ENCODE measurements around the gene FAT1.

Gene FAT1

GRCh38 chr4:186715077-186715476, 8.6 kb downstream of the FAT1 start:
- Histone ChIP-seq H3K4me1 (no peaks in the 10 kb centered on the region), H3K27me3 (no peaks in the 10 kb centered on the region), H3K9me3 (no peaks in the 10 kb centered on the region), H3K36me3 (no peaks in the 10 kb centered on the region), H3K4me3 (ENCODE audit: low read depth, low read length) (no peak overlapping the region)
- no peak for TF ChIP-seq CTCF (IDR thresholded peaks at IDR 0.05; ENCODE audit: low read depth, low read length)
- no peak for DNase-seq

GRCh38 chr4:186714006-186714675, 9.5 kb downstream of the FAT1 start:
- Histone ChIP-seq H3K27me3 (no peaks in the 10 kb centered on the region; the same call in 1 of the 2 replicates), H3K4me3 (ENCODE audit: low read depth, low read length) (no peak overlapping the region), H3K4me1 (no peaks in the 10 kb centered on the region), H3K36me3 (no peaks in the 10 kb centered on the region), H3K9me3 (no peaks in the 10 kb centered on the region)
- no peak for DNase-seq
- TF ChIP-seq CTCF (IDR thresholded peaks at IDR 0.05; ENCODE audit: low read depth, low read length) = no peak

GRCh38 chr4:186712690-186713089, 11.0 kb downstream of the FAT1 start:
- no peak for DNase-seq
- H3K4me3 ChIP-seq (ENCODE audit: low read depth, low read length) = no peak overlapping the region
- H3K9me3 ChIP-seq = no peaks in the 10 kb centered on the region
- no peaks in the 10 kb centered on the region for H3K36me3 ChIP-seq
- H3K27me3 ChIP-seq = no peaks in the 10 kb centered on the region; the same call in 1 of the 2 replicates
- TF ChIP-seq CTCF (IDR thresholded peaks at IDR 0.05; ENCODE audit: low read depth, low read length) = no peak
- H3K4me1 ChIP-seq = no peaks in the 10 kb centered on the region

GRCh38 chr4:186710521-186711119, 13.0 kb downstream of the FAT1 start:
- DNase-seq = no peak
- Histone ChIP-seq H3K4me1 (no peaks in the 10 kb centered on the region), H3K4me3 (ENCODE audit: low read depth, low read length) (no peak overlapping the region)

GRCh38 chr4:186709517-186709916, 14.1 kb downstream of the FAT1 start:
- Histone ChIP-seq H3K4me3 (ENCODE audit: low read depth, low read length) (no peak overlapping the region), H3K27me3 (no peaks in the 10 kb centered on the region; the same call in 1 of the 2 replicates), H3K4me1 (no peaks in the 10 kb centered on the region), H3K36me3 (no peaks in the 10 kb centered on the region), H3K9me3 (no peaks in the 10 kb centered on the region)
- TF ChIP-seq CTCF (IDR thresholded peaks at IDR 0.05; ENCODE audit: low read depth, low read length) = no peak
- DNase-seq = no peak

More at GRCh38 chr4:186710521-186711119, 13.0 kb downstream of the FAT1 start:
- Histone ChIP-seq H3K27me3 (no peaks in the 10 kb centered on the region; the same call in 1 of the 2 replicates), H3K36me3 (no peaks in the 10 kb centered on the region), H3K9me3 (no peaks in the 10 kb centered on the region)
- TF ChIP-seq CTCF (IDR thresholded peaks at IDR 0.05; ENCODE audit: low read depth, low read length) = no peak

- H3K36me3 ChIP-seq = no peaks in the 10 kb centered on the region
- no peak for DNase-seq
- H3K4me3 ChIP-seq (ENCODE audit: low read depth, low read length) = no peak overlapping the region
- no peaks in the 10 kb centered on the region for H3K4me1 ChIP-seq
- no peak for TF ChIP-seq CTCF (IDR thresholded peaks at IDR 0.05; ENCODE audit: low read depth, low read length)
- H3K27me3 ChIP-seq = peaks cover under 1% of the 10 kb centered on the region; the same call in 1 of the 2 replicates
- H3K9me3 ChIP-seq = no peaks in the 10 kb centered on the region
These were observed 15.1 kb downstream of the FAT1 start for GRCh38 chr4:186708554-186708953.
